ENCODE measurements around the gene WWOX. TPM values are rescaled to one million over a fixed set of nuclear protein-coding genes. Genes with fewer than 3 reads are reported as not detected.

The WWOX gene
- total RNA-seq, 1 donor from 2014 or later: 106 TPM

- DNase-seq (ENCODE audit: low spot score in 2 of 2): no peak
- Histone ChIP-seq H3K36me3 (no peaks in the 10 kb centered on the region), H3K4me1 (no peaks in the 10 kb centered on the region), H3K4me3 (no peak overlapping the region), H3K9me3 (no peaks in the 10 kb centered on the region), H3K27ac (no peak overlapping the region), H3K27me3 (no peaks in the 10 kb centered on the region)
- intact Hi-C loops (cut with DNase I): no loop called here
- no peak for TF ChIP-seq CTCF (IDR thresholded peaks at IDR 0.05)
These were observed 1058.9 kb downstream of the WWOX start for GRCh38 chr16:79158337-79158736.

- no peaks in the 10 kb centered on the region for H3K36me3 ChIP-seq
- H3K9me3 ChIP-seq: no peaks in the 10 kb centered on the region
- no peaks in the 10 kb centered on the region for H3K27me3 ChIP-seq
- H3K4me1 ChIP-seq: no peaks in the 10 kb centered on the region
- DNase-seq (ENCODE audit: low spot score in 2 of 2): no peak
- TF ChIP-seq CTCF (IDR thresholded peaks at IDR 0.05): no peak
- H3K4me3 ChIP-seq: no peak overlapping the region
- intact Hi-C loops (cut with DNase I): no loop called here
- H3K27ac ChIP-seq: no peak overlapping the region
These were observed 1060.0 kb downstream of the WWOX start for GRCh38 chr16:79159261-79160049.

GRCh38 chr16:79162977-79163376 is 1063.5 kb downstream of the WWOX start:
- Histone ChIP-seq H3K36me3 (no peaks in the 10 kb centered on the region), H3K4me1 (no peaks in the 10 kb centered on the region), H3K27me3 (no peaks in the 10 kb centered on the region), H3K27ac (no peak overlapping the region), H3K4me3 (no peak overlapping the region), H3K9me3 (peaks cover 0 to 4% of the 10 kb centered on the region in 2 donors)
- no peak for TF ChIP-seq CTCF (IDR thresholded peaks at IDR 0.05)
- DNase-seq (ENCODE audit: low spot score in 2 of 2): no peak
- intact Hi-C loops (cut with DNase I): no loop called here

- Histone ChIP-seq H3K27me3 (no peaks in the 10 kb centered on the region), H3K4me1 (no peaks in the 10 kb centered on the region), H3K9me3 (peaks cover 0 to 5% of the 10 kb centered on the region in 2 donors), H3K27ac (no peak overlapping the region), H3K36me3 (no peaks in the 10 kb centered on the region), H3K4me3 (no peak overlapping the region)
- TF ChIP-seq CTCF (IDR thresholded peaks at IDR 0.05): no peak
- DNase-seq (ENCODE audit: low spot score in 2 of 2): no peak
- intact Hi-C loops (cut with DNase I): no loop called here
These were observed 1064.4 kb downstream of the WWOX start for GRCh38 chr16:79163691-79164387.

GRCh38 chr16:79164388-79164995 is 1065.0 kb downstream of the WWOX start:
- Histone ChIP-seq H3K27ac (no peak overlapping the region), H3K36me3 (no peaks in the 10 kb centered on the region), H3K4me1 (no peaks in the 10 kb centered on the region), H3K9me3 (peaks cover 0 to 5% of the 10 kb centered on the region in 2 donors), H3K4me3 (no peak overlapping the region), H3K27me3 (no peaks in the 10 kb centered on the region)
- no peak for DNase-seq (ENCODE audit: low spot score in 2 of 2)
- no peak for TF ChIP-seq CTCF (IDR thresholded peaks at IDR 0.05)
- intact Hi-C loops (cut with DNase I): no loop called here
